ENCODE data around the gene GSK3B.

DNA sequence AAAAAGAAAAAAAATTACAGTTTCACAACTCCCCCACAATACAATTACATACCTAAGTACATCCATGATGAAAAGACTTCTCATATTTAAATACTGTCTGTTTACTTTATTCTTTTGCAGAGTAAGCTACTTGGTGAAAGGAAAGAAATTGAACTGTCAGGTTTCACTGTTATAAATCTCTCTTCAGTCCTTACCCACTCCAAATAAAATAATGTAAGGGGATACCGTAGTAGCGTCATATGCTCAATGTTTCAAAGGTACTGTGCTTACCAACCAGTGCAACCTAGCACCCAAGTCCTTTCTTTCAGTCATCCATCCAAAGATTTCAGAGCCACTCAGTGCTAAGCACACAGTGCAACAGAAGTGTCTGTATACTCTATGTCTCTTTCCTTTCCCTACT is 13.4 kb downstream of the GSK3B start:
- TF ChIP-seq WRNIP1 (IDR thresholded peaks at IDR 0.05; ENCODE audit: borderline replicate concordance, low read depth, low read length) (no peak), CBFB (IDR thresholded peaks at IDR 0.05; ENCODE audit: low read depth) (no peak), BHLHE40 (IDR thresholded peaks at IDR 0.05; ENCODE audit: borderline replicate concordance in 1 of 2, low read depth in 2 of 2, low read length in 1 of 2) (no peak)
